NCI-H82 (cell line): ENCODE results near the gene APBA2.
"Not testable (repeated sequence)": the region's sequence is repeated elsewhere in the genome, so short reads cannot be mapped to it uniquely, and the experiment has no call there.

Experiments
- DNase-seq: peaks from one replicate; lab custom pipeline; 2025; lab: John Stamatoyannopoulos, UW

APBA2 gene

GRCh38 chr15:28878209-28878608 is 7.6 kb upstream of the APBA2 start:
- DNase-seq: no peak

- no peak for DNase-seq
Measured at GRCh38 chr15:28879551-28879950, 6.2 kb upstream of the APBA2 start.

GRCh38 chr15:28880680-28881079 is 5.1 kb upstream of the APBA2 start:
- no peak for DNase-seq

GRCh38 chr15:28881170-28881569 is 4.6 kb upstream of the APBA2 start:
- peak; percentile 27 for DNase-seq

GRCh38 chr15:28881600-28881999 is 4.2 kb upstream of the APBA2 start:
- peak; percentile 35 for DNase-seq

GRCh38 chr15:28884151-28884940 is 1.4 kb upstream of the APBA2 start:
- DNase-seq: no peak

- DNase-seq: peak; percentile 26
Measured at GRCh38 chr15:28885128-28885629, 595 bp upstream of the APBA2 start.

GRCh38 chr15:28886431-28887338 is 911 bp downstream of the APBA2 start:
- DNase-seq: peak; percentile 42

GRCh38 chr15:28887339-28888174 is 1.8 kb downstream of the APBA2 start:
- peak; percentile 32 for DNase-seq

GRCh38 chr15:28888302-28888894 is 2.6 kb downstream of the APBA2 start:
- DNase-seq: no peak

- no peak for DNase-seq
Measured at GRCh38 chr15:28888900-28889299, 3.1 kb downstream of the APBA2 start.

GRCh38 chr15:28889346-28889745 is 3.6 kb downstream of the APBA2 start:
- peak; percentile 11 for DNase-seq

- DNase-seq: not testable (repeated sequence)
Measured at GRCh38 chr15:28889871-28890270, 4.1 kb downstream of the APBA2 start.

- DNase-seq: peak; percentile 67
Measured at GRCh38 chr15:28890291-28890690, 4.5 kb downstream of the APBA2 start.

- no peak for DNase-seq
Measured at GRCh38 chr15:28890711-28891495, 5.1 kb downstream of the APBA2 start.

- DNase-seq: no peak
Measured at GRCh38 chr15:28891588-28891987, 5.8 kb downstream of the APBA2 start.

GRCh38 chr15:28892789-28893610 is 7.2 kb downstream of the APBA2 start:
- DNase-seq: peak; percentile 63

GRCh38 chr15:28894631-28895030 is 8.9 kb downstream of the APBA2 start:
- no peak for DNase-seq

GRCh38 chr15:28895146-28895545 is 9.4 kb downstream of the APBA2 start:
- DNase-seq: no peak

- DNase-seq: no peak
Measured at GRCh38 chr15:28895566-28895965, 9.8 kb downstream of the APBA2 start.
